ENCODE results near the gene ANKLE2.

ANKLE2 gene

GRCh38 chr12:132788375-132789098 is 26.9 kb upstream of the ANKLE2 start:
- no peak for TF ChIP-seq CTCF (IDR thresholded peaks at IDR 0.05; ENCODE audit: low read length, missing control alignments)
- DNase-seq (ENCODE audit: low read depth) = no peak
- H3K4me3 ChIP-seq (replicated peaks; ENCODE audit: low read depth, low read length) = no peak overlapping the region

GRCh38 chr12:132787877-132788276 is 26.2 kb upstream of the ANKLE2 start:
- H3K4me3 ChIP-seq (replicated peaks; ENCODE audit: low read depth, low read length) = no peak overlapping the region
- DNase-seq (ENCODE audit: low read depth) = no peak
- no peak for TF ChIP-seq CTCF (IDR thresholded peaks at IDR 0.05; ENCODE audit: low read length, missing control alignments)

- H3K4me3 ChIP-seq (replicated peaks; ENCODE audit: low read depth, low read length) = no peak overlapping the region
- no peak for DNase-seq (ENCODE audit: low read depth)
- no peak for TF ChIP-seq CTCF (IDR thresholded peaks at IDR 0.05; ENCODE audit: low read length, missing control alignments)
These were observed 24.6 kb upstream of the ANKLE2 start for GRCh38 chr12:132786192-132786591.

- no peak for TF ChIP-seq CTCF (IDR thresholded peaks at IDR 0.05; ENCODE audit: low read length, missing control alignments)
- no peak for DNase-seq (ENCODE audit: low read depth)
- no peak overlapping the region for H3K4me3 ChIP-seq (replicated peaks; ENCODE audit: low read depth, low read length)
These were observed 22.9 kb upstream of the ANKLE2 start for GRCh38 chr12:132784580-132784979.

- DNase-seq (ENCODE audit: low read depth) = no peak
- H3K4me3 ChIP-seq (replicated peaks; ENCODE audit: low read depth, low read length) = no peak overlapping the region
- no peak for TF ChIP-seq CTCF (IDR thresholded peaks at IDR 0.05; ENCODE audit: low read length, missing control alignments)
These were observed 22.4 kb upstream of the ANKLE2 start for GRCh38 chr12:132783917-132784531.

GRCh38 chr12:132781938-132782337 is 20.3 kb upstream of the ANKLE2 start:
- DNase-seq (ENCODE audit: low read depth) = no peak
- H3K4me3 ChIP-seq (replicated peaks; ENCODE audit: low read depth, low read length) = no peak overlapping the region
- TF ChIP-seq CTCF (IDR thresholded peaks at IDR 0.05; ENCODE audit: low read length, missing control alignments) = no peak
